GM18870 (cell line): ENCODE results near the gene AEBP2.

ENCODE experiments used
- ATAC-seq: cut with Tn5 transposase; IDR thresholded peaks from one replicate; pipeline ENCODE4 v1.9.1; 2021; ENCODE audit warnings: moderate library complexity; ENCODE audit not compliant: unreplicated experiment

AEBP2 gene

DNA sequence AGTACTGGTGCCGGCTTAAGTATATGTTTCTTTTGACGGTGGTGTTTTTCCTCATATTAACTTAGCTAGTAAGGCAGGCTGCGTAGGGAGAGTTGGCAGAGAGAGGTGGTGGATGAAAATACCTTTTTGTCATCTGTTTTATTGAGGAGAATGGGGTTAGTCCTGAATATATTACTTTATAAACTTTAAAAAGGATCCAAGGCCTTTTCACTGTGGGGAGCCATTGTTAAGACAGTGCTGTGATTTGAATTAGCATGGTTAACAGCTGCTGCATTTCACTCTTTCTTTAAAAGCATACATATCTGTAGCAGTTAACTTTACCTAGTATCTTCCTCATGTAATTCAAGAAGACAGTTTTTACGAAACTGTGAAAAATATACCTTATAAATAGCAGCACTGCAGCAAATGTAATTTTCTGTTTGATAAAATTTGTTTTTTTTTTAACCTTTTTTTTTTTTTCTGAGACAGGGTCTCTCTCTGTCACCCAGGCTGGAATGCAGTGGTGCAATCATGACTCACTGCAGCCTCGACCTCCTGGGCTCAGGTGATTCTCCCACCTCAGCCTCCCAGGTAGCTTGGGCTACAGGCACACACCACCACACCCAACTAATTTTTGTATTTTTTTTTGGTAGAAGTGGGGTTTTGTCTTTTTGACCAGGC lies 57.1 kb downstream of the AEBP2 start:
- ATAC-seq: no peak

DNA sequence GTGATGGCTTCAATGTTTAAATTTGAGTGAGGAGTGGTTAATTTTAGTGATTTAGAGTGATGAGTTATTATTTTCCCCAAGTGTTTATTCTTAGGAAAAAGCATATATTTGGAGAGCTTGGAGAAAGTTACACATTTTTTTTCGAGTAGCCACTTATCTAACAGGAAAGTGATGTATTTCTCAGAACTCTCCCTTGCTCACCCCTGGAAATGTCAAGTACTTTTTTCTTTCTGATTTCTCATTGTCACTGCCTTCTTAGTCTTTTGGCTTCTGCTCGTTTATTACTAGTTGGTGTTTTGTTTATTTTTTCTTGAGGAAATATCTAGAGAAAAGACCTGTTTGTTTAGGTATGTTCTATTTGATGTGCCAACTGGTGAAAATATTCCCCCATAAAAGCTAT lies 58.8 kb downstream of the AEBP2 start:
- ATAC-seq: no peak

DNA sequence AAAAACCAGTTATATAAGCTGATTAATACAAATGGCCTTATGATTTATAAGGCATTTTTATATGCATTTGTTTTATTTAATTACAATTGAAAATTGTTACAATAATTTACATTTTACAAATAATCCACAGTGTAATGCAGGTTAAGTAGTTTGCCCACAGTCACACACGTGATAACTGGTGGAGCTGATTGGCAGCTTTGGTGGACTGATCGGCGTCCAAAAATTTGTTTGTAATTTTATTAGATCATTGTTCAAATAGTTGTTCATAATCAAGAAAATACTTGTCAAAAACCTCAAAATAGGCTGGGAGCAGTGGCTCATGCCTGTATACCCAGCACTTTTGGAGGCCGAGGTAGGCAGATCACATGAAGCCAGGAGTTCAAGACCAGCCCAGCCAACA lies 59.7 kb downstream of the AEBP2 start:
- no peak for ATAC-seq

DNA sequence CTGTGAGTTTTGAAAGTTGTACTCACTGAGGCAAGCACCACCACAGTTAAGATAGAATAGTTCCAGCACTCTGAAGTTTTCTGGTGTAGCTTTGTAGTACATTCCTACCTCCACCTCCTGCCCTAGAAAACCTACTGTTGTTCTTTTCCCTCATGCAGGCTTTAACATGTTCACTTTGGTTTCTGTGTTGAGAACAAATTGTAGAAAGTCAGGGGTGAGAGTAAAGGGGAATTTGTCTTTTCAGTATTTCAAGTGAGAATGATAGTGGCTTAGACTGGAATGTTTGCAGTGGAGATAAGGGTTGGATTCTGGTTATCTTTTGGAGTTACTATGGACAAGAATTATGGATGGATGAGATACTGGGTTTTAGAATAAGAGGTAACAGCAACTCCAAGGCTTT lies 67.2 kb downstream of the AEBP2 start:
- ATAC-seq: no peak

DNA sequence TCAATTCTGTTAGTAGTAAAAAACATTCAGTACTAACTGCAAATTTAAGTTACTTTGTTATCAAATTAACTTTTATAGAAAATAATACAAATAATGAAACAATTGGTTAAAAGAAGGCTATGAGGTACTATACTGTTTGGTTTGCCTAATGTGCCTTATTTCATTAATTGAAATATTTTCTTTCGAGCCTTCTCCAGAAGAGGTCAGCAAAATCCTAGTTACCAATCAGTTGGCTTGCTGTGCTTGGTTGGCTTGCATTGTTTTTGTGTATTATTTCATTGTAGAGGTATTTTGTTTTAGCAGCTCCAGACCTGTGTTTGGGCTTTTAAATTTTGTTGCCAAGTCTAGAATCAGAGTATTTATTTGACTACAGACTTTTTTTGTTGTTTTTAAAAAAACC lies 68.5 kb downstream of the AEBP2 start:
- ATAC-seq: no peak

DNA sequence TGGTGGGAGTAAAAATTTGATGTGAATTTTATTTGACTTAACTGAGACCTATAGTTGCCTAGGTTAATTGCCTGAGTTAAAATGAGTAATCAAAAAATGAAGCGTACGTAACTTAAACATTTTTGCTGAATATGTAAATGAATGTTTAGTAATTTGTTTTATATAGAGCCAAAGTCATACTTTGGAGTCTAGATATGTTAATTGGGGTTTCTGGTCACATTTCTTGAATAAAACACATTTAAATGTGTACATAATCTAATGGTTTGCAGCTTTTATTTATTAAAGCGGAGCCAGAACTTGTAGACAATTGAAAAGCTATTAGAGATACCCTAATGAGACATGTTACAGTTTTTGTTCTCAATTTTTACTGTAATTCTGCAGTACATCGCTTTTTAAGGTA lies 71.2 kb downstream of the AEBP2 start:
- no peak for ATAC-seq

DNA sequence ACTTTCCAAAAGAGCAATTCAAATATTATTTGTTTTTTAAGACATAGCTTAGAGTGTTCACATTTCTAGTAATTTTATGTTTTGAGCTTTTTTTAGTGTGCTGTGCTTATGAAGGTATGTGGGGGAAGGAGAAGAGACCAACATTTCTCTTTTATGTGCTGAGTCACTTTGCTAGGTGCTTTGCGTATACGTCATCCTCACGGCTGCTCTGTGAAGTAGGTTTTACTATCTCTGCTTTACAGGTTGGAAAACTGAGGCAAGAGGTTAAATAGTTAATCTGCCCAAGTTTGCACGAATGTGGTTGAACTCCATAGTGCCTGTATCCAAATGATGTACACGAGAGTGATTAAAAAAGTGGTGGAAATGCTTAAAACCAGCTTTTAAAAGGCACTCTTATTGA lies 75.9 kb downstream of the AEBP2 start:
- ATAC-seq: no peak

DNA sequence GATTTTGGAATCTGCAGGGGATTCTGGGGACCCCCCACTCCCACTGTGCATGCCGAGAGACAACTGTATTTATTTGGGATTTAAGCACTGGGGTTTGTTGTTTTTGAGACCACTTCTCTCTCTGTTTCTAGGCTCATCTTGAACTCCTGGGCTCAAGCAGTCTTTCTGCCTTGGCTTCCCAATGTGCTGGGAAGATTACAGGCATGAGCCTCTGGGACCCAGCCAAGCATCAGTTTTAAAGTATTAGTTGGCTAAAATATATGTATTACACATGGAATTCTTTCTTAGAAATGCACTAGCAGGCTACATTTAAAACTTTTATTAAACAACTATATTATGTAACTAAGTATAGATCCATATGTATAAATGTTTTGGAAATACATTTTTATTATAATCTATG lies 78.3 kb downstream of the AEBP2 start:
- no peak for ATAC-seq

DNA sequence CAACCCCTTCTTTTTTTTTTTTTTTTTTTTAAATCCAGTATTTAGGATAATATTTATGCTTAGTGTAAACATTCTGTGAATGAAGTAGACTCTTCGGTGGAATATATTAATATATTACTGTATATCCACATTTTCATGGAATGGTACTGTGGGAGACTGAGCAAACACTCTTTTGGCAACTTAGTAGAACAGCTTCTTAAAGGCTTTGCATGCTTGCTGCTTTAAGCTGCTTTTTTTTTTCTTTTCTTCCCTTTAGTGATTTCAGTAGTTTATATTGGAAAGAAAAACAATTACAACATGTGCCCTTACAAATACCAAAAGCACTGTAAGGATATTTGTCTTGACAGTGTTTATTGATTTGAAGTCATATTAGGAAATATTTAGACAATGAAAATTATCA lies 78.9 kb downstream of the AEBP2 start:
- ATAC-seq: no peak

DNA sequence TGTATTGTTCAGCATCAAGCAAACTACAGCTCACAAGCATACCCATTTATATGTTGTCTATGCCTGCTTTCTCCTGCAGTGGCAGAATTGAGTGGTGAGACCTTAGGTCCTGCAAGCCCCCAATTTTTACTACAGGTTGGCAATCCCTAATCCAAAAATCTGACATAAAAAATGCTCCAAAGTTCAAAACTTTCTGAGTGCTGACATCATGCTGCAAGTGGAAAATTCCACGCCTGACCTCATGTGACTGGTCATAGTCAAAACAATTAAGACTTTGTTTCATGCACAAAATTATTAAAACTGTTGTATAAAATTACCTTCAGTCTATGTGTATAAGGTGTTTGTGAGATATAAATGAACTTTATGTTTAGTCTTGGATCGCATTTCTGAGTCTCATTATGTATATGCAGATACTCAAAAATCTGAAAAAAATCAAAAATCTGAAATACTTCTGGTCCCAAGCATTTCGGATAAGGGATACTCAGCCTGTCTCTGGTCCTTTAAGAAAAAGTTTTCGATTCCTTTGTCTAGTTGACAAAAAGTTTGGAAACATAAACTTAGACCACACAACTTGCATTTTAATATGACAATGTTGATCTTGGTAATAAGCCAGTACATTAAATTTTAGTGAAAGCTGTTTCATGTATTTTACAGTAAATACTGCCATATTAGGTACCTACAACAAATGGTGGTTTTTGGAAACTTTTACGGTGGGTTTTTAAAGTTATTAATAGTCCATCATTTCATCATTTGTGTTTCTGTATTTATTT lies 81.5 kb downstream of the AEBP2 start:
- no peak for ATAC-seq

DNA sequence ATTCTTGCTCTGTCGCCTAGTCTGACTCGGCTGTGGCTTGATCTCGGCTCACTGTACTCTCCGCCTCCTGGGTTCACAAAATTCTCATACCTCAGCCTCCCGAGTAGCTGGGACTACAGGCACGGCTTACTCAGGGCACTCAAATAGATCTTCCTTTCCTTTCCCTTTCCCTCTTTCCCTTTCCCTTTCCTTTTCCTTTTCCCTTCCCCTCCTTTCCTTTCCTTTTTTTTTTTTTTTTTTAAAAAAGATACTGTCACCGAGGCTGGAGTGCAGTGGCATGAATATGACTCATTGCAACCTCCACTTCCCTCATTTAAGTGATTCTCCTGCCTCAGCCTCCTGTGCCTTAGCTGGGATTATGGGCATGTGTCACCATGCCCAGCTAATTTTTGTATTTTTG lies 86.0 kb downstream of the AEBP2 start:
- no peak for ATAC-seq

DNA sequence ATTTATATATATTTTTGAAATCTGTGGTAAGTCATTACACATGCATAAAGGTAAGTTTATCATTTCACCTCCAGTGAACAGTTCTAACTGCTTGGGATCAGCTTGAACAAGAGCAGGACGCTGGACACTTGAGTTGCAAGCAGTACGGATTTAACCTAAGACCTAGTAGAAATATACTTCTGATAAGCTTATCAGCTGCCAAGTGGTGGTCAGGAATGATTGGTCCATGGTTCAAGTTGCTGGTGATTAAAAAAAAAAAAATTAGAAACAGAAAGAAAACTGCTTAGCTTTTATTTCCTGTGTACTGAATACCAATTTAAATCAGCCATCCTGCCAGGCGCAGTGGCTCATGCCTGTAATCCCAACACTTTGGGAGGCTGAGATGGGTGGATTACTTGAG lies 88.6 kb downstream of the AEBP2 start:
- no peak for ATAC-seq

DNA sequence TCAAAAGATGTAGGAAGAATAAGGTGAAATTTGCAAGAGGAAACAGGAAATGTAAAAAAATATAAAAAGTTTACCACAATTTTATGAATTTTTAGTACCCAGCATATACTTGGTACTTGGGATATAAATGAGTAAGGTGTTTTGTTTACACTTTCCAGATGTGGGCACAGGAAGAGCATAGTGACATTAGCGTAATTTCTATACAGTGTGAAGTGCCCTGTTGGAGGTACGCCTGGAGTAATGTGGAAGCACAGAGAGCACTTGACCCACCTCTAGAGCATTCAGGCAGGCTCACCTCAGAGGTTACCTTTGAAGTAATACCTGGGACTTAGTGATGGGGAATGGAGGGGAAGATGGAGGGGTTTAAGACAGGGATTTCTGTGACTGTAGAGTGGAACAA lies 89.5 kb downstream of the AEBP2 start:
- no peak for ATAC-seq

DNA sequence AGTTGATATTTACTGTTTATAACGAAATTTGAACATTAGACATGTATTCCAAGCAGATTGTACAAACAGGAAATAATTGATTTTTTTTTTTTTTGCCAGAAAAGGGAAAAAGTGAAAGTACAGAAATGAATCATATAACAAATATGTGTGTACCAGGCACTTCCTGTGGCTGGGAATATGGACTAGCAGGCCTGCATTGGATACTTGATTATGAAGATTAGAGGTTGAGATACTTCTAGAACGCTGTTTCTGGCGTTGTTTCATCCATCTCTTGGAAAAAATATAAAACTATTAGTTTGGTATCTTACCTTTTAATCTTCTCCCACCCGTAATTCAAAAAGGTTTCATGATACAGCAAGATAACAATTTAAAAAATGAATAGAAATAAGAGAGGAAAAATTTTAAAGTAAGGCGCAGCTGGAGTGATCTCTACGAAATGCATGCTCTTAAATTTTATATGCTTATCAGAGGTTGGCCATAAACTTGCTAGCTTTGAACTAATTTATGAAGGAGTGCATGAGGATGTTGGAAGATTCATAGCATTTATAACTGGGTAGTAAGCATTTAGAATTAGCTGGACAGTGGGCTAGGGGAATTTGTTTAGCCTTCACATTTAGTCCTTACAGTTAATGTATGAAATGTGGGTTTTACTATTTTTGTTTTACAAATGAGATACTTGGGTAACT lies 90.8 kb downstream of the AEBP2 start:
- ATAC-seq: no peak

DNA sequence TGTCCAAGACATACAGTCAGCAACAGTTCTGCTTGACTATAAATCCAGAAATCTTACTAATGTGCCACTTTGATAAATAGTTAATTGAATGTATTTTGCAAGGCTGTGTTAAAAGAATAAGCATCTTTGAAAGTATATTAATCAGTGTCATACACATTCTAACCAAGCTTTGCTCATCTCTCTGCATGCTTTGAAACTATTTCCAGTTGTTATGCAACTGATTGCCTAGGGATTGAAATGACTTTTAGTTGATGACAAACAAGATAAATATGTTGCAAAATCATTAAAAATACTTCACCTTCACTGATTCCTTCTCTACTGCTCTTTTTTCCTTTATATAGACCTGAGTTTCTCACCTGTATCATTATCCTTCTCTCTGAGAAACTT lies 91.3 kb downstream of the AEBP2 start:
- ATAC-seq: no peak

DNA sequence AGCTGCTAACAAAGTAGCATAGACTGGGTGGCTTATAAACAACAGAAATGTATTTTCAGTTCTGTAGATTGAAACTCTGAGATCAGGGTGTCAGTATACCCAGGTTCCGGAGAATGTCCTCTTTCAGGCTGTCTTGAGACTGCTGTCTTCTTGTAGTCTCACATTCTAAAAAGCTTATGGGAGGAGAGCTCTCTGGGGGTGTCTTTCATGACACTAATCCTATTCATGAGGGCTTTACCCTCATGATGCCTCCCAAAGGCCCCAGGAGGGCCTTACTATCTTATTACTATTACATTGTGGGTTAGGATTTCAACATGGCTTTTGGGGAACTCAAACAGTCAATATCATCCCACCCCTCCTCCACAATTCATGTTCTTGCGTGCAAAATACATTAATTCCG lies 94.3 kb downstream of the AEBP2 start:
- no peak for ATAC-seq

DNA sequence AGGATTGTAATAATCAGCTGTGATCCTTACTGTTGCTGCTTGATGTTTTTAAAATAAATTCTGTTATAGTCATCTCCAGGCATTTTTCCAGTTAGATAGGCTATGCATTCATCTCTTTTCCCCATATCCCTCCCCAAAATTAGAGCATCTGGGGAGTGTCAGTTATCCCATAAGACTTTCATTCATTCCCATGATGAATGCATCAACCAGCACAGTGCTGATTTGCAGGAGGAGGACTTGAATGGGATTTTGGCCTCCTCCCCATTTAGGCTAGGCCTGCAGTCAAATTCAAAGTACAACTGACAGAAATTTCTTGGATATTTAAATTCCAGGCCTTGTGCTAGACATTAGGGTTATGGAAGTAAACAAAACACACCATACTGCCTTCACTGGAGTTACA lies 99.8 kb downstream of the AEBP2 start:
- no peak for ATAC-seq

DNA sequence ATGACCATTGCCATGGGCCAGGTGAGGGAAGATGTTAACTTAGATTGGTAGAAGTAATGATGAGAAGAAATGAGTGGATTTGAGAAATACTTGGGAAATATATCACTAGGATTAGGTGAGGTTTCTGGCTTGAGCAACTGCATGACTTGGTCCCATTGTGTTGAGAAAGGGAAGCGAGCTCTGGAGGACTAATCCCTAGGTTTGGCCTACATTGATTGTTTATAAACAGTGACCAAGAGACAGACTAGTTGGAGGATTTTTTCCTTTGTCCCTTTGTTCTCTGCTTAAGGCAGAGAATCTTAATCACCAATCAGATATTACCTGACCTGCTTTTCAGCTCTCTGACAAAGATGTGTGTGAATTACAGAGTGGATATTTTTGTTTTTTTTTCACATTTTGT lies 100.5 kb downstream of the AEBP2 start:
- ATAC-seq: no peak

DNA sequence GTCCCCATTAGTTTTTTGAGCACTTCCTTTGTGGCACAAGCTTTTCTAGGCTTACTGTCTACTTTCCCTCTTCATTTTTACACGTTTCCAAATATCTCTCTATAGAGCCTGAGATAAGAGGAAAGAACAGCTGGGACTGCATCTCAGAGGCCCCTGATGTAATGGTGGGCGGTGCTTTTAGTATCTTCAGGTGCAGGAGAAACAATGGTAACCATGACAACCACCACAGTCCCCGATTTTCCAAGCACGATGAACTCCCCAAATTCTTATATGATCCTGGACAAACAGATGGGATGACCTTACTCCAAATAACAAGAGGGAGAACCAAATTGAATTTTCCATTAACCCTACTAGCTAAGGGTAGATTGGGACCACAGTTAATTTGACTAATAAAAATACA lies 103.3 kb downstream of the AEBP2 start:
- ATAC-seq: no peak

DNA sequence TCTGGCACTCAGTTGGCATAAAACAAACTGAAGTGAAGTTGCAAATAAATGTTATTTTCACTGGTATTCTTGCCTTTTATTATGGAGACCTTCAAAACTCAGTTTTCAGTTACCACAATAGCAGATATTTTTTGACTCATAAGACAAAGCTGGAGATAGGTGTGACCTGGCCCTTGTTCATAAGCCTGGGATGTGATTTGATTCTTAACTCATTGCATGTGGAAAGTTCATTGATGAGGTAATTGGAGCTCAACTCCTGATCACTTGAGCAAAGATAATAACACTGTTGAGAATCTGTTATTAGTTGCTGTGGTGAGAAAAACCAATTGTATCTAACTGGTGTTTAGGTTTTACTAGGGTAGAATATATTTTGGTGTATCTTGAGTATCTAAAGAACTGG lies 105.1 kb downstream of the AEBP2 start:
- ATAC-seq: no peak

DNA sequence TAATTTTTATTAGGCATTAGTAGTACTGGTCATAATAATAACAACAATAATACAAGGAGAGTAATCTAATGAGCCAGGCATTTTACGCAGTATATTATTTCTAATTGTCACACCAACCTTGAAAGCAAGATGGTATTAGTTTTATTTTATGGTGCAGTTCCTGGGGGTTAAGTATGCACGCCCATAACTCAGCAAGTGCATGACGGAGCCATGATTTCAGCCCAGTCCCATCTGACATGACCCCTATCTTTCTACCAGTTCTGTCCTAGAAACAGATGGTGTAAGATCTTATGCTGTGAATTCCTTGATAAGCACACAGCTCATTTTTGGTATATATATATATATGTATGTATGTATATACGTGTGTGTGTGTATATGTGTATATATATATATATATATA lies 106.0 kb downstream of the AEBP2 start:
- ATAC-seq: no peak

DNA sequence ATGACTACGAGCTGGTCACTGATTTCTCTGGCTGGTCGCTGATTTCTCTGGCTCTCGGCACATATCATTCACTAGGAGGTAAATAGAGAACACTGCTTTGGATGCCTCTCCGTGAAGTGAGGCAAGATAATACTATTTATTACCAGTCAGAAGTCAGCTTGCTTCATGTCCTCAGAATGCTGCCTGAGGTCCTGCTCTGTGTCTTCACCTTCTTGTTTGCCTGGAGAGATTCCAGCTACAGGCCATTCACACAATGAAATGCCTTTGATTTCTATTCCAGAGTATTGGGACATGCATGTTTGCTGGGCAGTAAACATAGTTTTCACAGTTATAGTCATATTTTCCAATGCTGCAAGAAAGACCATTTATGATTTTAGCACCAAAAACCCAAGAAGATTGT lies 106.7 kb downstream of the AEBP2 start:
- ATAC-seq: no peak
